OCI-LY7 (cell line): ENCODE data around the gene CDC25B.

ENCODE experiments used
- EZH2phosphoT487 ChIP-seq: fragments of 200-600 bp; sonication (generic); IDR thresholded peaks from 2 replicates; pipeline ENCODE4 v1.6.1; 2018; ENCODE audit warnings: low read depth, borderline replicate concordance, mild to moderate bottlenecking, mixed run types, antibody characterized with exemption, low read length, moderate library complexity, mixed read lengths
- TF ChIP-seq, protein P1 (sequence below): fragments of 200-600 bp; sonication (generic); conservative IDR thresholded peaks from 2 replicates; pipeline ENCODE4 v1.5.1; 2014; ENCODE audit warnings: mild to moderate bottlenecking, antibody characterized with exemption, low read length, moderate library complexity, mixed read lengths

DNA sequence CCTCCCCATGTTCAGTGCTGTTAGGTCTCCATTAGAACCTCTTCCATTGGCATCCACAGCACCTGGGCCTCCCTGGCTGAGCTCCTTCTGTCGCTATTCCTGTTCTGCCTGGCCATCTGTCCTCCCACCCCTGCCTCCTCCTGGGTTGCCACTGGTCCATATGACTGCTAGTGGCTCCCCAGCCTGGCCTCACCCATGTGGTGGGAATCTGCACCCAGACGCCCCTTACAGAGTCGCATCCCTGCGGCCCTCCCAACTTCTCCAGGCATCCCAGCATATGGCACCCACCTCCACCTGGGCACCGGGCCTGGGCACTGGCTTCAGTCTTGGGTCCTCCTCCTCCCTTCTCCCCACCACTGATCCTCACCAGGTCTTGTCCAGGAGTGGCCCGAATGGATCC lies 7.7 kb downstream of the CDC25B start:
- TF ChIP-seq, protein P1, sequence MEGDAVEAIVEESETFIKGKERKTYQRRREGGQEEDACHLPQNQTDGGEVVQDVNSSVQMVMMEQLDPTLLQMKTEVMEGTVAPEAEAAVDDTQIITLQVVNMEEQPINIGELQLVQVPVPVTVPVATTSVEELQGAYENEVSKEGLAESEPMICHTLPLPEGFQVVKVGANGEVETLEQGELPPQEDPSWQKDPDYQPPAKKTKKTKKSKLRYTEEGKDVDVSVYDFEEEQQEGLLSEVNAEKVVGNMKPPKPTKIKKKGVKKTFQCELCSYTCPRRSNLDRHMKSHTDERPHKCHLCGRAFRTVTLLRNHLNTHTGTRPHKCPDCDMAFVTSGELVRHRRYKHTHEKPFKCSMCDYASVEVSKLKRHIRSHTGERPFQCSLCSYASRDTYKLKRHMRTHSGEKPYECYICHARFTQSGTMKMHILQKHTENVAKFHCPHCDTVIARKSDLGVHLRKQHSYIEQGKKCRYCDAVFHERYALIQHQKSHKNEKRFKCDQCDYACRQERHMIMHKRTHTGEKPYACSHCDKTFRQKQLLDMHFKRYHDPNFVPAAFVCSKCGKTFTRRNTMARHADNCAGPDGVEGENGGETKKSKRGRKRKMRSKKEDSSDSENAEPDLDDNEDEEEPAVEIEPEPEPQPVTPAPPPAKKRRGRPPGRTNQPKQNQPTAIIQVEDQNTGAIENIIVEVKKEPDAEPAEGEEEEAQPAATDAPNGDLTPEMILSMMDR = no peak
- TF ChIP-seq EZH2phosphoT487 = no peak
